IMR-90 (cell line): ENCODE results near the gene LAIR1. TPM values are rescaled to one million over a fixed set of nuclear protein-coding genes. Genes with fewer than 3 reads are reported as not detected.

Source experiments
- ATAC-seq: fragments of 200-7000 bp; cut with Tn5 transposase; 2 replicates; pipeline ENCODE4 v1.9.1; 2020; ENCODE audit warnings: low read depth, mild to moderate bottlenecking, moderate library complexity
- BruUV-seq: library from RNA; stranded (reverse); fragments of 400-500 nt; replicated peaks from 2 replicates; lab custom pipeline; 2021; lab: Mats Ljungman, UMichigan
- CTCF ChIA-PET: fragments of 300-600 bp; formaldehyde crosslinking; extraction: SDS; loops from one replicate; lab custom pipeline; 2021; ENCODE audit warnings: antibody characterized with exemption; lab: Yijun Ruan, JAX
- POLR2A ChIA-PET: fragments of 300-600 bp; sonication (Branson Sonifier 250); formaldehyde crosslinking; loops from one replicate; lab custom pipeline; 2022; ENCODE audit warnings: antibody characterized with exemption; ENCODE audit not compliant: unreplicated experiment; lab: Charles Lee
- DNase-seq: peaks from one replicate; pipeline ENCODE4 v3.0.0; 2013
- H2AFZ ChIP-seq: replicated peaks from 2 replicates; pipeline ENCODE3; 2013; ENCODE audit warnings: low read length, mild to moderate bottlenecking; ENCODE audit not compliant: poor library complexity
- H2AK5ac ChIP-seq: 2 replicates; pipeline ENCODE4 v1.6.1; 2013; ENCODE audit warnings: low read depth, low read length, inconsistent platforms
- H2AK9ac ChIP-seq: replicated peaks from 2 replicates; pipeline ENCODE3; 2013; ENCODE audit warnings: mild to moderate bottlenecking, low read depth, low read length, moderate library complexity; ENCODE audit not compliant: poor library complexity
- H2BK120ac ChIP-seq: 2 replicates; pipeline ENCODE4 v1.6.1; 2013; ENCODE audit warnings: low read depth, low read length, inconsistent platforms
- H2BK15ac ChIP-seq: 3 replicates; pipeline ENCODE4 v1.6.1; 2013; ENCODE audit warnings: low read depth, low read length, inconsistent platforms
- H2BK20ac ChIP-seq: 2 replicates; pipeline ENCODE4 v1.6.1; 2013; ENCODE audit warnings: low read depth, mild to moderate bottlenecking, inconsistent platforms, low read length, moderate library complexity
- H2BK5ac ChIP-seq: 2 replicates; pipeline ENCODE4 v1.6.1; 2013; ENCODE audit warnings: mild to moderate bottlenecking, low read depth, low read length, inconsistent platforms; ENCODE audit not compliant: poor library complexity, severe bottlenecking
- H3K14ac ChIP-seq: replicated peaks from 2 replicates; pipeline ENCODE4 v1.6.1; 2013; ENCODE audit warnings: low read depth, low read length, inconsistent platforms
- H3K18ac ChIP-seq: 2 replicates; pipeline ENCODE4 v1.6.1; 2013; ENCODE audit warnings: low read depth, low read length, control low read depth
- H3K23ac ChIP-seq: 2 replicates; pipeline ENCODE4 v1.6.1; 2013; ENCODE audit warnings: low read depth, low read length, inconsistent platforms
- H3K27ac ChIP-seq: 2 replicates; pipeline ENCODE4 v1.5.1; 2013; ENCODE audit warnings: mild to moderate bottlenecking, control low read depth, low read length; ENCODE audit not compliant: insufficient read depth
- H3K27me3 ChIP-seq: 2 replicates; pipeline ENCODE4 v1.6.1; 2013; ENCODE audit warnings: low read length; ENCODE audit not compliant: control insufficient read depth, insufficient read depth
- H3K36me3 ChIP-seq: 2 replicates; pipeline ENCODE4 v1.6.1; 2013; ENCODE audit warnings: low read length, mixed read lengths; ENCODE audit not compliant: control insufficient read depth, insufficient read depth
- H3K4ac ChIP-seq: 2 replicates; pipeline ENCODE4 v1.6.1; 2013; ENCODE audit warnings: low read depth, low read length, inconsistent platforms
- H3K4me1 ChIP-seq: 2 replicates; pipeline ENCODE4 v1.6.1; 2013; ENCODE audit warnings: low read length, mixed read lengths; ENCODE audit not compliant: control insufficient read depth, insufficient read depth
- H3K4me2 ChIP-seq: 2 replicates; pipeline ENCODE4 v1.6.1; 2013; ENCODE audit warnings: low read depth, mild to moderate bottlenecking, control low read depth, low read length, moderate library complexity
- H3K4me3 ChIP-seq: 2 replicates; pipeline ENCODE4 v1.5.1; 2013; ENCODE audit warnings: low read depth, mild to moderate bottlenecking, control low read depth, low read length, moderate library complexity; ENCODE audit not compliant: insufficient read depth
- H3K56ac ChIP-seq: 2 replicates; pipeline ENCODE4 v1.6.1; 2013; ENCODE audit warnings: low read length, inconsistent platforms; ENCODE audit not compliant: insufficient read depth; ENCODE audit errors: extremely low read depth
- H3K79me1 ChIP-seq, 2 experiments: 2 replicates each; pipeline ENCODE4 v1.6.1; 2013; ENCODE audit warnings: low read length in 2 of 2, inconsistent platforms in 1 of 2, low read depth in 1 of 2
- H3K9ac ChIP-seq: 2 replicates; pipeline ENCODE4 v1.6.1; 2013; ENCODE audit warnings: low read depth, low read length, control low read depth
- H3K9me1 ChIP-seq: 2 replicates; pipeline ENCODE4 v1.6.1; 2013; ENCODE audit warnings: low read length, inconsistent platforms; ENCODE audit not compliant: insufficient read depth
- H3K9me3 ChIP-seq: 2 replicates; pipeline ENCODE4 v1.6.1; 2013; ENCODE audit warnings: low read length; ENCODE audit not compliant: control insufficient read depth, insufficient read depth
- H4K20me1 ChIP-seq: 2 replicates; pipeline ENCODE4 v1.6.1; 2013; ENCODE audit warnings: low read length, inconsistent platforms; ENCODE audit not compliant: insufficient read depth
- H4K5ac ChIP-seq: 2 replicates; pipeline ENCODE4 v1.6.1; 2013; ENCODE audit warnings: mild to moderate bottlenecking, low read depth, low read length, control low read depth
- H4K8ac ChIP-seq, 2 experiments: 2 replicates each; pipeline ENCODE4 v1.6.1; 2013; ENCODE audit warnings: low read depth in 2 of 2, low read length in 2 of 2, control low read depth in 1 of 2, inconsistent platforms in 1 of 2
- H4K91ac ChIP-seq: 2 replicates; pipeline ENCODE4 v1.6.1; 2013; ENCODE audit warnings: low read depth, low read length, inconsistent platforms; ENCODE audit not compliant: insufficient read depth
- CHD1 ChIP-seq: IDR thresholded peaks from 2 replicates; pipeline ENCODE4 v1.6.1; 2012; ENCODE audit warnings: low read depth, low read length, improper control_type of control experiment
- FOS ChIP-seq: fragments of 150-350 bp; IDR thresholded peaks from 2 replicates; pipeline ENCODE4 v1.6.1; 2016; ENCODE audit warnings: low read depth, low read length
- MAFK ChIP-seq: IDR thresholded peaks from 2 replicates; pipeline ENCODE4 v1.6.1; 2012; ENCODE audit warnings: low read depth, low read length, improper control_type of control experiment
- MAZ ChIP-seq: IDR thresholded peaks from 2 replicates; pipeline ENCODE4 v1.6.1; 2012; ENCODE audit warnings: low read depth, mild to moderate bottlenecking, low read length, improper control_type of control experiment, moderate library complexity, borderline replicate concordance
- MXI1 ChIP-seq: IDR thresholded peaks from 2 replicates; pipeline ENCODE4 v1.6.1; 2012; ENCODE audit warnings: low read depth, mild to moderate bottlenecking, low read length, moderate library complexity, borderline replicate concordance
- NFE2L2 ChIP-seq: fragments of 150-350 bp; IDR thresholded peaks from 2 replicates; pipeline ENCODE4 v1.6.1; 2016; ENCODE audit warnings: low read depth, mild to moderate bottlenecking, low read length
- POLR2A ChIP-seq: IDR thresholded peaks from 2 replicates; pipeline ENCODE4 v1.6.1; 2012; ENCODE audit warnings: mild to moderate bottlenecking, low read depth, low read length
- WGBS, 2 experiments: methylation state at CpG; one replicate each; pipeline versions ENCODE4 v1.1.5 to v1.1.7; 2013; ENCODE audit warnings: missing lambda C conversion rate in 2 of 2; ENCODE audit not compliant: insufficient read length in 1 of 2; ENCODE audit errors: extremely low coverage in 2 of 2; 5-methylcytosine and 5-hydroxymethylcytosine counted together
- dilution Hi-C: fragments of 300-500 bp; cut with HindIII; formaldehyde crosslinking; loops from one replicate; pipeline ENCODE4 v1.14.3; 2018; ENCODE audit warnings: low sequenced_read_pairs; ENCODE audit not compliant: unreplicated experiment
- in situ Hi-C: fragments of 300-500 bp; cut with MboI; formaldehyde crosslinking; loops from 3 replicates; pipeline ENCODE4 v1.14.3; 2019; ENCODE audit warnings: low sequenced_read_pairs, inconsistent platforms, mixed read lengths
- intact Hi-C: fragments of 100-400 bp; cut with micrococcal nuclease; formaldehyde crosslinking; loops from 2 replicates; pipeline ENCODE4 v1.10.0; 2022
- polyA plus RNA-seq, 3 experiments: library from polyadenylated mRNA; depleted of rRNA; stranded (reverse); fragments of >200 nt; gene quantifications; 2 replicates each; pipeline ENCODE4 v1.2.3, GENCODE V29; 2012; ENCODE audit warnings: low replicate concordance in 1 of 3
- total RNA-seq: library from RNA; depleted of rRNA; stranded (reverse); fragments of >200 nt; gene quantifications from 2 replicates; pipeline ENCODE4 v1.2.3, GENCODE V29; 2012
- TF ChIP-seq, protein P1 (sequence below): conservative IDR thresholded peaks from 2 replicates; pipeline ENCODE4 v1.5.1; 2012; ENCODE audit warnings: mild to moderate bottlenecking, low read depth, low read length, improper control_type of control experiment

Gene LAIR1
- total and polyA plus RNA-seq, 2 of the 4 experiments (the other 2 are of a cell fraction): not detected

DNA sequence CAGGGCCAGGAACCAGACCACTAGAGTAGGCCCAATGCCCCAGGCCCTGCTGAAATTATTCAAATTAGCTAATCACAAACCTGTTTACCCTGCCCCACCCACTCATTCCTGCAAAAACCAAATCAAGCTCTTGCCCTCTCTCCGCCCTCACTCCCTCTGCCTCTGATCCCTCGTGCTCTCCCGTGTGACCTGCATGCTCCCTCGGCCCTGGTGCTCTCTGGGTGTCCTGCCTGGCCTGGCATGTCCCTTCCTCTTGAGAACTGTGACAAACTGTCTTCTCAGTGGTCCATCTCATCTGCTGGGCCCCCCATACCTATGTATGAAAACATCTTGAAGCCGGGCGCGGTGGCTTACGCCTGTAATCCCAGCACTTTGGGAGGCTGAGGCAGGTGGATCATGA, 38.3 kb upstream of the LAIR1 start:
- BruUV-seq: no TSS peak
- intact Hi-C loops: no loop called here
- Histone ChIP-seq H2AK9ac (no peak overlapping the region), H3K9me1 (no peaks in the 10 kb centered on the region), H3K9me3 (peaks cover 7% of the 10 kb centered on the region), H2BK120ac (no peak overlapping the region), H3K9ac (no peak overlapping the region), H4K8ac (no peak overlapping the region), H2BK20ac (no peak overlapping the region), H3K56ac (no peak overlapping the region), H4K91ac (no peak overlapping the region), H2BK15ac (no peak overlapping the region), H3K14ac (no peak overlapping the region), H2AFZ (no peak overlapping the region), H3K4me3 (no peak overlapping the region), H3K79me1 (no peaks in the 10 kb centered on the region), H3K27me3 (no peaks in the 10 kb centered on the region), H2BK5ac (no peak overlapping the region), H3K27ac (no peak overlapping the region), H4K5ac (no peak overlapping the region), H3K4ac (no peak overlapping the region), H3K4me1 (no peaks in the 10 kb centered on the region), H3K23ac (no peak overlapping the region), H3K18ac (no peak overlapping the region), H3K4me2 (no peak overlapping the region), H2AK5ac (no peak overlapping the region), H4K20me1 (no peaks in the 10 kb centered on the region), H3K36me3 (no peaks in the 10 kb centered on the region)
- 49% methylated on average over 4 of the region's 8 CpGs; no CpG with 5 or more reads in 1 of the 2 experiments for WGBS, 2 experiments
- DNase-seq (no peak), ATAC-seq (no peak)
- dilution Hi-C loops: no loop called here
- CTCF ChIA-PET: interaction anchor here (0.7 to 1.2 kb wide), 2 partner anchors 12 to 307 kb away, joined by 3 to 4 read pairs; no protein-coding TSS in a partner anchor
- no peak for TF ChIP-seq POLR2A
- TF ChIP-seq CHD1: no peak
- no peak for TF ChIP-seq MXI1
- no peak for TF ChIP-seq MAZ
- TF ChIP-seq MAFK: no peak
- TF ChIP-seq FOS: no peak
- TF ChIP-seq, protein P1, sequence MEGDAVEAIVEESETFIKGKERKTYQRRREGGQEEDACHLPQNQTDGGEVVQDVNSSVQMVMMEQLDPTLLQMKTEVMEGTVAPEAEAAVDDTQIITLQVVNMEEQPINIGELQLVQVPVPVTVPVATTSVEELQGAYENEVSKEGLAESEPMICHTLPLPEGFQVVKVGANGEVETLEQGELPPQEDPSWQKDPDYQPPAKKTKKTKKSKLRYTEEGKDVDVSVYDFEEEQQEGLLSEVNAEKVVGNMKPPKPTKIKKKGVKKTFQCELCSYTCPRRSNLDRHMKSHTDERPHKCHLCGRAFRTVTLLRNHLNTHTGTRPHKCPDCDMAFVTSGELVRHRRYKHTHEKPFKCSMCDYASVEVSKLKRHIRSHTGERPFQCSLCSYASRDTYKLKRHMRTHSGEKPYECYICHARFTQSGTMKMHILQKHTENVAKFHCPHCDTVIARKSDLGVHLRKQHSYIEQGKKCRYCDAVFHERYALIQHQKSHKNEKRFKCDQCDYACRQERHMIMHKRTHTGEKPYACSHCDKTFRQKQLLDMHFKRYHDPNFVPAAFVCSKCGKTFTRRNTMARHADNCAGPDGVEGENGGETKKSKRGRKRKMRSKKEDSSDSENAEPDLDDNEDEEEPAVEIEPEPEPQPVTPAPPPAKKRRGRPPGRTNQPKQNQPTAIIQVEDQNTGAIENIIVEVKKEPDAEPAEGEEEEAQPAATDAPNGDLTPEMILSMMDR: no peak
- TF ChIP-seq NFE2L2: no peak
- POLR2A ChIA-PET: no interaction called here
- in situ Hi-C loops: no loop called here
